Osteoblast (primary cell): ENCODE data around the gene CCDC85B. TPM values are rescaled to one million over a fixed set of nuclear protein-coding genes. Genes with fewer than 3 reads are reported as not detected.

Experiments
- DNase-seq: peaks from one replicate; pipeline ENCODE4 v3.0.0; 2011; ENCODE audit warnings: low spot score, mixed read lengths; ENCODE audit not compliant: insufficient read length; ENCODE audit errors: missing footprints
- H2AFZ ChIP-seq: 2 replicates; pipeline ENCODE4 v1.6.0; 2011; ENCODE audit warnings: mild to moderate bottlenecking, low read length
- H3K27ac ChIP-seq: 2 replicates; pipeline ENCODE4 v1.5.1; 2011; ENCODE audit warnings: mild to moderate bottlenecking, low read depth, low read length, moderate library complexity
- H3K27me3 ChIP-seq: 2 replicates; pipeline ENCODE4 v1.6.0; 2012; ENCODE audit warnings: mild to moderate bottlenecking, control low read depth, inconsistent platforms, low read length, moderate library complexity; ENCODE audit not compliant: insufficient read depth
- H3K36me3 ChIP-seq: 2 replicates; pipeline ENCODE4 v1.5.1; 2011; ENCODE audit warnings: mild to moderate bottlenecking, low read length, control low read depth, moderate library complexity; ENCODE audit not compliant: insufficient read depth
- H3K4me1 ChIP-seq: 2 replicates; pipeline ENCODE4 v1.5.1; 2011; ENCODE audit warnings: mild to moderate bottlenecking, low read length, control low read depth, moderate library complexity; ENCODE audit not compliant: insufficient read depth
- H3K4me2 ChIP-seq: 2 replicates; pipeline ENCODE4 v1.6.0; 2011; ENCODE audit warnings: mild to moderate bottlenecking, low read length; ENCODE audit not compliant: insufficient read depth
- H3K4me3 ChIP-seq: fragments of 200-600 bp; sonication (generic); 3 replicates; pipeline ENCODE4 v1.5.1; 2012; ENCODE audit warnings: mild to moderate bottlenecking, low read length, inconsistent platforms; ENCODE audit not compliant: insufficient read depth
- H3K79me2 ChIP-seq: 2 replicates; pipeline ENCODE4 v1.6.0; 2012; ENCODE audit warnings: mild to moderate bottlenecking, low read length, control low read depth, inconsistent platforms; ENCODE audit not compliant: insufficient read depth
- H3K9me3 ChIP-seq: 2 replicates; pipeline ENCODE4 v1.5.1; 2011; ENCODE audit warnings: low read depth, low read length, control low read depth
- H4K20me1 ChIP-seq: 2 replicates; pipeline ENCODE4 v1.6.0; 2012; ENCODE audit warnings: mild to moderate bottlenecking, low read length, control low read depth; ENCODE audit not compliant: insufficient read depth
- CTCF ChIP-seq: IDR thresholded peaks from 2 replicates; pipeline ENCODE4 v1.5.1; 2011; ENCODE audit warnings: mild to moderate bottlenecking, low read depth, low read length, moderate library complexity; ENCODE audit errors: extremely low read depth
- total RNA-seq: library from RNA; depleted of rRNA; stranded (reverse); fragments of >200 nt; gene quantifications from 2 replicates; pipeline ENCODE4 v1.2.3, GENCODE V29; 2012

Gene CCDC85B
- total RNA-seq, 1 donor: 47.0 TPM

- no peak for TF ChIP-seq CTCF
- peak within 1 kb of the TSS; percentile 63 for H2AFZ ChIP-seq
- peaks cover 32% of the 10 kb centered on the region for H3K36me3 ChIP-seq
- H3K4me3 ChIP-seq: peak within 1 kb of the TSS; percentile 92
- H3K27ac ChIP-seq: peak within 1 kb of the TSS; percentile 95
- no peaks in the 10 kb centered on the region for H3K9me3 ChIP-seq
- H3K27me3 ChIP-seq: no peaks in the 10 kb centered on the region
- peaks cover 6% of the 10 kb centered on the region for H4K20me1 ChIP-seq
- peaks cover 59% of the 10 kb centered on the region for H3K4me1 ChIP-seq
- DNase-seq: peak; percentile 88
- peak within 1 kb of the TSS; percentile 94 for H3K4me2 ChIP-seq
- H3K79me2 ChIP-seq: peaks cover 68% of the 10 kb centered on the region
These were observed 28.0 kb downstream of the CCDC85B start, which contains the start of gene C11orf68 for GRCh38 chr11:65918211-65919140. TSS of gene C11orf68 (minus strand) at chr11:65919062. CDS start at chr11:65919031, 31 bp downstream.

- peaks cover 68% of the 10 kb centered on the region for H3K79me2 ChIP-seq
- H3K4me2 ChIP-seq: peak within 1 kb of the TSS; percentile 94
- no peaks in the 10 kb centered on the region for H3K9me3 ChIP-seq
- DNase-seq: peak; percentile 100
- TF ChIP-seq CTCF: no peak
- H3K36me3 ChIP-seq: peaks cover 34% of the 10 kb centered on the region
- no peaks in the 10 kb centered on the region for H3K27me3 ChIP-seq
- peak within 1 kb of the TSS; percentile 92 for H3K4me3 ChIP-seq
- H3K27ac ChIP-seq: peak within 1 kb of the TSS; percentile 95
- peaks cover 6% of the 10 kb centered on the region for H4K20me1 ChIP-seq
- H2AFZ ChIP-seq: peak within 1 kb of the TSS; percentile 63
- H3K4me1 ChIP-seq: peaks cover 54% of the 10 kb centered on the region
These were observed 28.7 kb downstream of the CCDC85B start, which contains the start of gene DRAP1 for GRCh38 chr11:65919141-65919572. TSS of gene DRAP1 (plus strand) at chr11:65919426. CDS start at chr11:65919502, 76 bp downstream.

GRCh38 chr11:65919573-65920371 lies 29.3 kb downstream of the CCDC85B start:
- Histone ChIP-seq H3K4me3 (peak overlapping the region; percentile 92), H3K9me3 (no peaks in the 10 kb centered on the region), H3K27ac (peak overlapping the region; percentile 63), H2AFZ (no peak overlapping the region), H4K20me1 (peaks cover 6% of the 10 kb centered on the region), H3K4me2 (peak overlapping the region; percentile 94), H3K36me3 (peaks cover 41% of the 10 kb centered on the region), H3K27me3 (no peaks in the 10 kb centered on the region), H3K4me1 (peaks cover 50% of the 10 kb centered on the region), H3K79me2 (peaks cover 69% of the 10 kb centered on the region)
- DNase-seq: peak; percentile 91
- no peak for TF ChIP-seq CTCF
